Activated T-helper 17 cell treated with anti-CD3 and anti-CD28 coated beads, Interleukin-2, amount 50 U/mL, for 72 hours (primary cell): Measurements from ENCODE around the gene TBC1D1. TPM values are rescaled to one million over a fixed set of nuclear protein-coding genes. Genes with fewer than 3 reads are reported as not detected.
A peak's percentile ranks its signal among the peaks of the same experiment; 100 is the strongest.
"Not testable (repeated sequence)": the region's sequence is repeated elsewhere in the genome, so short reads cannot be mapped to it uniquely, and the experiment has no call there.

Experiments used
- ATAC-seq: fragments of 150-1000 bp; cut with Tn5 transposase; replicated peaks from 2 replicates; pipeline ENCODE4 v1.10.0; 2021; ENCODE audit warnings: mild to moderate bottlenecking, moderate library complexity
- H3K27ac Mint-ChIP-seq: one replicate; pipeline ENCODE4 v1.8.0; 2022; ENCODE audit warnings: mixed read lengths
- H3K27me3 Mint-ChIP-seq: one replicate; pipeline ENCODE4 v1.8.0; 2022; ENCODE audit warnings: mixed read lengths
- H3K36me3 Mint-ChIP-seq: one replicate; pipeline ENCODE4 v1.8.0; 2022; ENCODE audit warnings: low read depth, mild to moderate bottlenecking, mixed read lengths
- H3K4me1 Mint-ChIP-seq: one replicate; pipeline ENCODE4 v1.8.0; 2022; ENCODE audit warnings: mixed read lengths
- H3K4me3 Mint-ChIP-seq: one replicate; pipeline ENCODE4 v1.8.0; 2022; ENCODE audit warnings: mild to moderate bottlenecking, mixed read lengths
- H3K9me3 Mint-ChIP-seq: one replicate; pipeline ENCODE4 v1.8.0; 2022; ENCODE audit warnings: mixed read lengths
- total RNA-seq, 2 donors: library from RNA; stranded (reverse); gene quantifications; one replicate each; pipeline ENCODE4 v1.2.3, GENCODE V29; 2022

TBC1D1 gene
- total RNA-seq, 2 donors from 2014 or later = 29.9 to 39.0 TPM

DNA sequence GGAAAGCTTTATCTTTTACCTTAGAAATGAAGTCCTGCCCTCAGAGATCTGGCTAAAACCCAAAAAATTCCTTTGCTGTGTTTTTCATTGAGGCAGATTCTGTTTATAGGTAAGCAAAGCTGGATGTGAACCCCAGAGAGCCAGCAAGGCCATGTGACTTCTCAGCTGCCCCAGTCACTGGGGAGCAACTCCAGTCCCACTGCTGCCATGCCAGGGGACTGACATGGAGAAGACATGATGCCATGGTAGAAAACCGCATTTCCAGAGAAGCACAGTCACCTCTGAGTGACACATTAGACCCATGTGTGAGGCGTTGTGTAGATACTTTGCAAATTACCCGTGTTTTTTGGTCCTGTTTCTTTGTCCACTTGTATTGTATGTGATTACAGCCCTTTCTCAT lies 114.8 kb downstream of the TBC1D1 start:
- Mint-ChIP-seq H3K4me3 (no peak overlapping the region), H3K27ac (no peak overlapping the region), H3K36me3 (no peaks in the 10 kb centered on the region), H3K4me1 (peaks cover 6% of the 10 kb centered on the region), H3K27me3 (no peaks in the 10 kb centered on the region), H3K9me3 (no peaks in the 10 kb centered on the region)
- no peak for ATAC-seq

DNA sequence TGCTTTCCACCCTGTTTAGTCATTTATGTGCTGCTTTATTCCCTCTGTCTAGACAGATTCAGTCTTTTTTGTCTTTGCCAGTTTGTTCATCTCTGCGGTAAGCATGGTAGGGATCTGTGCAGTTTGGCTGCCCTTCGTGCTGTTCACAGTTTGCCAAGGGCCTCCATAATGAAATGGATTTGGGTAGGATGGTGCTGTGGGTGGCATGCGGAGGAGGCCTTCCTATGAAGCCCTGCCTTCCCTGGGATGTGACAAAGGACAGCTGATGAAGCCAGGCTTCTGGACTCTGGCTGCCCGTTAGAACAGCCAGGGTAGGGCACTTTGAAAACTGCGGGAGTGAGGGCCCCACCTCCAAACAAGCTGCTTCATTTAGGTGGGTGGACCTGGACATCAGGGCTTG lies 116.8 kb downstream of the TBC1D1 start:
- H3K9me3 Mint-ChIP-seq = no peaks in the 10 kb centered on the region
- ATAC-seq = no peak
- H3K36me3 Mint-ChIP-seq = no peaks in the 10 kb centered on the region

DNA sequence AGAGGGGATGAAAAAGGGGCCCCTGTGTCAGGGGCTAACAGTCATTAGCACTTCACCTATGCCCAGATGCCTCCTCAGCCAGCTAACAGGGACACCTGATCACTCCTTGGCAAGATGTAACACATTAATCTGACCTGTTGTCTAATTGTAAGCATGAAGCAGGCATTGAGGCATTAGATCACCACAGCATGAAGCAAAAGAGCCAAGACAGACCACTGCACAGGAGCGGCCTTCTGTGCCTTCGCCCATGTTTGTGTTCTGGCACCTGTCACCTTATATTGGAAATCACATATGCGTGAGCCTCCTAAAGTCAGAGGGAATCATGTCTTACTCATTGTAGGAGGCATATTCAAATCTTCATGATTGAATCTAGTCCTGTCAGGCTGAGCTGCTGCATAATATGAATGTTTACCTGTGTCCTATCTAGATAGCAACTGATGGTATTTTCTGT lies 117.7 kb downstream of the TBC1D1 start:
- no peak overlapping the region for H3K27ac Mint-ChIP-seq
- no peaks in the 10 kb centered on the region for H3K36me3 Mint-ChIP-seq
- H3K4me3 Mint-ChIP-seq = no peak overlapping the region
- no peaks in the 10 kb centered on the region for H3K27me3 Mint-ChIP-seq
- ATAC-seq = no peak
- no peaks in the 10 kb centered on the region for H3K9me3 Mint-ChIP-seq
- peaks cover 8% of the 10 kb centered on the region for H3K4me1 Mint-ChIP-seq

More for the DNA sequence above, 116.8 kb downstream of the TBC1D1 start:
- Mint-ChIP-seq H3K27ac (no peak overlapping the region), H3K4me1 (peaks cover 8% of the 10 kb centered on the region), H3K27me3 (no peaks in the 10 kb centered on the region), H3K4me3 (no peak overlapping the region)

DNA sequence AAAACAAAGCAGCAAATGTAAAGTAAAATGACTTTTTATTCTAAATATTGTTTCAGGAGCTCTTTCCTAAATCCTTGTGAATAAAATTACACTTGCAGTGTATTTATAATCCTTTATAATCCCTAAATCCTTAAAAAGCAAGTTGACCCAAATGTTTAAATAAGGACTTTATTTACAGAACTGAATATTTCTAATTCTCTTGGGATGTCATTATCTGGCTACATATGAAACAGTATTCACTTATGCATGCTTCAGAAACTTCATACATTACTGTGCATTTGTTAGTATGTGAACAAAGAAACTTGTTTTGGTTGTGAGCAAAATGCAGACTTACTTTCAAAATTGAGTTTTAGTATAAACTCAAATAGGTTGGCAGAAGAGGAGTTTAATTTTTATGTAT lies 118.5 kb downstream of the TBC1D1 start:
- no peaks in the 10 kb centered on the region for H3K9me3 Mint-ChIP-seq
- H3K36me3 Mint-ChIP-seq = no peaks in the 10 kb centered on the region
- H3K27ac Mint-ChIP-seq = no peak overlapping the region
- ATAC-seq = no peak
- peaks cover 8% of the 10 kb centered on the region for H3K4me1 Mint-ChIP-seq
- H3K4me3 Mint-ChIP-seq = no peak overlapping the region
- H3K27me3 Mint-ChIP-seq = no peaks in the 10 kb centered on the region

DNA sequence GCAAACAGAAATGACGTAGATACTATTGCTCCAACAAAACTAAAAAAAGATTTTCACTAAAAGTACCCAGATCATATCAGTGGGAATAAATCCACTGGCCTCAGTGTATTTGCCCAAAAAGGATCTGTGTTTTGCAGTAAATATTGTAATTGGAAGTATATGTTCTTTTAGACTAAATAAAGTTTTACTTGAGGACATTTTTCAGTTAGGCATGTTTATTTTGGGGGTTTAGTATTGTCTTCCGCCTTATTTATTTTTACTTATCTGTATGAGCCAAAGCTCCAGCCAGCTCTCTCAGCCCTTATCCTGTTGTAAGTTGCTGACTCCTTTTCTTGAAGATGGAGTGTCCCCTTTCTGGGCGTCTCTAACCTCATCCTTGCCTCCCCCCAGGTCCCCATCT lies 119.1 kb downstream of the TBC1D1 start:
- Mint-ChIP-seq H3K9me3 (no peaks in the 10 kb centered on the region), H3K4me3 (no peak overlapping the region), H3K36me3 (peaks cover 4% of the 10 kb centered on the region), H3K27me3 (no peaks in the 10 kb centered on the region), H3K27ac (peak overlapping the region; percentile 11), H3K4me1 (peaks cover 8% of the 10 kb centered on the region)
- no peak for ATAC-seq

DNA sequence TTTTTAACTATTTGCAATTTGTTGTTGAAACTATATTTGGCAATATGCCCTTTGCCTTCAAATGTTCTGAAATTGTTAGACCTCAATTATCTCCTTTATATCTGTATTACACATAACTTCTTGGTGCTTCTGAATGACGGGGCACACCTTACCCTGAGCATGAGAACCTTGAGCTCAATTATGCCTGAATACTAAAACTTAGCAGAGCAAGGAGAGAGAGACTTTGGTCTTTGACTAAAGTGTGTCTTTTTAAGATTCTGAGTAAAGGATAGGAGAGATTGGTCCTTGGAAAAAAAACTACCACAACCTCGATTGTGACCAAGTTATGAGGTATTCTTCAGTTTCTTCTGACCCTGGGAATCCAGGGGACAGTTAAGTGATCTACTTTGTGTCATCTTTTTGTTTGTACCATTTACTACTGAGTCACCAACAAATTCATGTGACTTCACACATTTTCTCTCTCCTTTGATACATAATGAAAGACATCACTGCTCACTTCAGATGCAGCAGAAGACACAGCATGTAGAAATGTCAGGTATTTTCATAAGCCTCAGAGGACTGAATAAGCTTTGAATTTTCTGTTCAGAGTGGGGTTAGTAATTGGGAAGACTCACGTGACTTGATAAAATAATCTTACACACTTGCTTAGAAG lies 120.8 kb downstream of the TBC1D1 start:
- H3K27me3 Mint-ChIP-seq = no peaks in the 10 kb centered on the region
- H3K9me3 Mint-ChIP-seq = no peaks in the 10 kb centered on the region
- ATAC-seq = peak; percentile 83
- H3K27ac Mint-ChIP-seq = peak overlapping the region; percentile 31
- peaks cover 21% of the 10 kb centered on the region for H3K36me3 Mint-ChIP-seq
- no peak overlapping the region for H3K4me3 Mint-ChIP-seq
- H3K4me1 Mint-ChIP-seq = peaks cover 12% of the 10 kb centered on the region

DNA sequence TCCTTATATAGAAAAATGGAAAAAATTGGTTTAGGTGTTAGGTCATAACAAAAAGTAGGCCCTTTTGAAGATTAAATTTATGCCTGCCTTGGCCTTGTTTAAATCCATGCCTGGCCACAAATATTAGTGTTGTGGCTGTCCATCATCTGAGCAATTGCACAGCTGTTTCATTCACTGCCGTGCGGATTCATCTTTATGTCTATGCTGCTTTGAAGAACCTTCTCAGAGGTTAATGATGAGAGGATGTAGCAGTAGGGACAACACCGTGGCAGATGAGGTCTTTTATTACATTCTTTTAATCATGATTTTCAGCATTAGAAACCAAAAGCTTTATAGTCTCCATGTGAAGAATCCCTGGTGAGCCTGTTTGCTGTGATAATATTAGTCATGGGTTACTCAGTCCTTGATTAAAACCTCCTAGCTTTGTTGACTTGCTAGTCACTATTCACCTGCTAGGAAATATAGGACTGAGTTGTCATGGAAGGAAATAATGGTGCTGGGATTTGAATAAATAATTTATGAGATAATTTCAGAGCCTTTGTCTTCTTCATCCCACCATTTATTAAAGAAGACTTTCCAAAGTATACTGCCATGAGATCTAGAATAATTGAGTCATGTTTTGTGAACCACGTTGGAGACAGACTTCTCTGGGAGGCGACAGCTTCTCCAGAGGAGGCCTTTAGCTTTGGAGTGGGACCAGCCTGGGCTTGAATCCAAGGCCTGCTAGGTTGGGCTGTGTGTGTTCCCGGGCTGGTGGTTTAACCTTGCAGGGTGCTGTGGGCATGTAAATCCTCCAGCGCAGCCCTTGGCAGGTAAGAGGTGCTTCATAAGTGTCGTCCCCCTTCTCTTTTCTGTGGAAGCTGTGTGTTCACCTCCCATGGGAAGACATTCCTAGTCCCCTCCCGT lies 122.8 kb downstream of the TBC1D1 start:
- Mint-ChIP-seq H3K4me1 (peaks cover 12% of the 10 kb centered on the region), H3K36me3 (peaks cover 36% of the 10 kb centered on the region), H3K27me3 (no peaks in the 10 kb centered on the region), H3K4me3 (no peak overlapping the region), H3K9me3 (no peaks in the 10 kb centered on the region), H3K27ac (no peak overlapping the region)
- peak; percentile 18 for ATAC-seq

DNA sequence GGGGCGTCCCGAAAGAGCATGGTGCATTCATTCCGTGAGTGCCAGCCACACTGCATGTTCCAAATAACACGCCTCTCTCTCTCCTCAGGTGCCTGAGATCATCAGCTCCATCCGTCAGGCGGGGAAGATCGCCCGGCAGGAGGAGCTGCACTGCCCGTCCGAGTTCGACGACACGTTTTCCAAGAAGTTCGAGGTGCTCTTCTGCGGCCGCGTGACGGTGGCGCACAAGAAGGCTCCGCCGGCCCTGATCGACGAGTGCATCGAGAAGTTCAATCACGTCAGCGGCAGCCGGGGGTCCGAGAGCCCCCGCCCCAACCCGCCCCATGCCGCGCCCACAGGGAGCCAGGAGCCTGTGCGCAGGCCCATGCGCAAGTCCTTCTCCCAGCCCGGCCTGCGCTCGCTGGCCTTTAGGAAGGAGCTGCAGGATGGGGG lies 123.6 kb downstream of the TBC1D1 start:
- H3K27ac Mint-ChIP-seq = no peak overlapping the region
- peaks cover 36% of the 10 kb centered on the region for H3K36me3 Mint-ChIP-seq
- peaks cover 12% of the 10 kb centered on the region for H3K4me1 Mint-ChIP-seq
- no peaks in the 10 kb centered on the region for H3K27me3 Mint-ChIP-seq
- no peak for ATAC-seq
- H3K9me3 Mint-ChIP-seq = no peaks in the 10 kb centered on the region
- H3K4me3 Mint-ChIP-seq = no peak overlapping the region

DNA sequence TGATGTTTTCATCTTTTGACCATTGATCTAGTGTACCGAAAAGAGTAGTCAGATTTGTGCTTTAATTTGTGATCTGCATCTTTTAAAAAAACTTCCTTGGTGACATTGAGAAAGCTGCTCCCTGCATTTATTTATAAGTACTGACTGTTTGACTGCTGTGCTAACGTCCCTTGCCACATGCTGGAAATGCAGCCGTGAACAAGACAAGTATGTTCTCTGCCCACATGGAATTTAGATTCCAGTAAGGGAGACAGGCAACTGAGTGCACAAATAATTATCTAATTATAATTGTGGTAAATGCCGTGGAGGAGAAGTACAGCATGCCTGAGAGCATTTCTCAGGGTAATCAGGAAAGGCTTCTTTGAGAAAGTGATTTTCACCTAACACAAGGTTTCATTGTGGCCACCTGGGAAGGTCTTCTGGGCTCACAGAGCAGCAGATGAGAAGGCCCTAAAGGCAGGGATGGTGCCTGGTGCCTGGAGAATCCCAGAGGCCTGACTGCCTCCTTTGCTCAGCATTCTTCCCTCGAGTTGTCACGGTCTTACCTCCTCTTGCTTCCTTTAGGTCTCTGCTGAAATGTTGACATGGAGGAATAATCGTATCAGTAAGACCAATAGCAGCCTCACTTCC lies 125.1 kb downstream of the TBC1D1 start:
- no peak for ATAC-seq
- Mint-ChIP-seq H3K36me3 (peaks cover 43% of the 10 kb centered on the region), H3K27ac (no peak overlapping the region), H3K27me3 (no peaks in the 10 kb centered on the region), H3K4me1 (peaks cover 4% of the 10 kb centered on the region), H3K4me3 (no peak overlapping the region), H3K9me3 (no peaks in the 10 kb centered on the region)

DNA sequence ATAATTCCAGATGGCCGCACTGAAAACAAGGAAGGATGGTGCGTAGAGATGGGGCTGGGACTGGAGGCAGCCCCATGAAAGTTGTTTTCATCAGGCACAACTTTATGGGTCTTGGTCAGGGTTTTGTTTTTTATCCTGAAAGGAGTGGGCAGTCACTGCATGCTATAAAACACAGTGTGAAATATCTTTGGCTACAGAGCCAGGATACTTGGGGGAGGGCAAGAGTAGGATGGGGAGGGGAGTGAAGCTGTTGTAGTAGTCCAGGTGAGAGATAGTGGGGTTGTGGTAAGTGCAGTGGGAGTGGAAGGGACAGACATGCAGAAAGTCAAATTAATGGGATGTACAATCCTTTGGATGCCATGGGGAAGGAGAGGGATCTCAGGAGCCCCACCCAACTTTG lies 125.8 kb downstream of the TBC1D1 start:
- H3K27ac Mint-ChIP-seq = no peak overlapping the region
- no peaks in the 10 kb centered on the region for H3K9me3 Mint-ChIP-seq
- ATAC-seq = no peak
- peaks cover 50% of the 10 kb centered on the region for H3K36me3 Mint-ChIP-seq
- H3K27me3 Mint-ChIP-seq = no peaks in the 10 kb centered on the region
- peaks cover 5% of the 10 kb centered on the region for H3K4me1 Mint-ChIP-seq
- no peak overlapping the region for H3K4me3 Mint-ChIP-seq

DNA sequence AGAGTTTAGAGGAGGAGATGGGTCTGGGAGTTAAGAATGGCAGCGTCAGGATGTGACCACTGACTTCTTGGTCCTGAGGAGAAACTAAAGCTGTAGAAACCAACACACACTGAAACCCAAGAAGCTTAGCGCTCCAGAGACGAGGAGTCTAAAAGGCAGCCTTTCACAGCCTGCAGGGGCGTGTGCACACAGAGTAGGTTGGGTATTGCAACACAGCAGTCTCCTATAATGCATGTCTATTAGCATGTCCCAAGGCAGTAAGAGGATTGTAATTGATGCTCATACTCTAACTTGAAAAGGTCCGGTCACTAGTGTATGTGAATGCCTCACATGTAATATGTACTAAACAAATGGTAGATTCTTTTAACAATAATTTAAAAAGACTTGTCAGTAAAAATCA lies 126.7 kb downstream of the TBC1D1 start:
- Mint-ChIP-seq H3K4me1 (peaks cover 14% of the 10 kb centered on the region), H3K36me3 (peaks cover 59% of the 10 kb centered on the region), H3K27ac (no peak overlapping the region), H3K9me3 (no peaks in the 10 kb centered on the region), H3K4me3 (no peak overlapping the region), H3K27me3 (no peaks in the 10 kb centered on the region)
- no peak for ATAC-seq

DNA sequence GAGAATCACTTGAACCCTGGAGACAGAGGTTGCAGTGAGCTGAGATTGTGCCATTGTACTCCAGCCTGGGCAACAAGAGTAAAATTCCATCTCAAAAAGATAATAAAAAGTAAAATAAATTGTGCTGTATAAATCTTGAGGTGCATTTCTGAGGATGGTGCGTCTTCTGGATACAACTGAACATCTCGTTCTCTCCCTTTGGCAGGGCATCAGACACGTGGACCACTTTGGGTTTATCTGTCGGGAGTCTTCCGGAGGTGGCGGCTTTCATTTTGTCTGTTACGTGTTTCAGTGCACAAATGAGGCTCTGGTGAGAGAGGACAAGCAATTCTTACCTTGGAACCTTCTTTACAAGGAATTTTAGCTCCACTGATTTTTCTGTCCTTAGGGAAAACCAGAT lies 129.5 kb downstream of the TBC1D1 start:
- Mint-ChIP-seq H3K27me3 (no peaks in the 10 kb centered on the region), H3K36me3 (peaks cover 67% of the 10 kb centered on the region), H3K4me3 (no peak overlapping the region), H3K9me3 (no peaks in the 10 kb centered on the region), H3K27ac (no peak overlapping the region), H3K4me1 (peaks cover 13% of the 10 kb centered on the region)
- ATAC-seq = no peak

DNA sequence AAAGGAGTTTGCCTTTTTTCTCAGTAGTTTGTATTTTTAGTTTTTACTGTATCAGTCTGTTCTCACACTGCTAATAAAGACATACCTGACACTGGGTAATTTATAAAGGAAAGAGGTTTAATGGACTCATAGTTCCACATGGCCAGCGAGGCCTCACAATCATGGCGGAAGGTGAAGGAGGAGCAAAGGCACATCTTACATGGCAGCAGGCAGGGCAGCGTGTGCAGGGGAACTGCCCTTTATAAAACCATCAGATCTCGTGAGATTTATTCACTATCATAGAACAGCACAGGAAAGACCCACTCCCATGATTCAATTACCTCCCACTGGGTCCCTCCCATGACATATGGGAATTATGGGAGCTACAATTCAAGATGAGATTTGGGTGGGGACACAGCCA lies 130.1 kb downstream of the TBC1D1 start:
- not testable (repeated sequence) for H3K27me3 Mint-ChIP-seq, H3K4me3 Mint-ChIP-seq, H3K27ac Mint-ChIP-seq, H3K9me3 Mint-ChIP-seq, ATAC-seq
- Mint-ChIP-seq H3K36me3 (peaks cover 61% of the 10 kb centered on the region), H3K4me1 (peaks cover 10% of the 10 kb centered on the region)

DNA sequence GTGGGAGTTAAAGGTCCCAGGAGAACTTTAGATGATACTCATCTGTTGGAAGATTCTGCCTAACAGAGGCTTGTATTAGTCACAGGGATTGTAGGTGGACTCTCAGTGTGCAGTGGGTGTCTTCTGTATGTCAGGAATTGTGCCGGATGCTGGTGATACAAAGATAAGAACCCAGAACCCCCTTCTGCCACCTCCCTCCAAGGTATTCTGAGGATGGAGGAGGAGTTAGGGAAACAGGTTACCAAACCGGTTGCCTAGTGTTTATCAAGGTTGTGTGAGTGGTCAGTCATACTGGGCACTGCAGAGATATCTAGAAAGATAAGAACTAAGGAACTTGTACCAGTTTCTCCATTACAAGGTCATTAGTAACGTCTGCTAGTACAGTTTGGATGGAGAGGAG lies 130.9 kb downstream of the TBC1D1 start:
- ATAC-seq = no peak
- Mint-ChIP-seq H3K36me3 (peaks cover 53% of the 10 kb centered on the region), H3K9me3 (no peaks in the 10 kb centered on the region), H3K27me3 (no peaks in the 10 kb centered on the region), H3K27ac (no peak overlapping the region), H3K4me1 (peaks cover 10% of the 10 kb centered on the region), H3K4me3 (no peak overlapping the region)
